ENCODE data around the gene GRID2. TPM values are rescaled to one million over a fixed set of nuclear protein-coding genes. Genes with fewer than 3 reads are reported as not detected.

The GRID2 gene
- total RNA-seq, 1 experiment from 2014 or later = 2.2 TPM

DNA sequence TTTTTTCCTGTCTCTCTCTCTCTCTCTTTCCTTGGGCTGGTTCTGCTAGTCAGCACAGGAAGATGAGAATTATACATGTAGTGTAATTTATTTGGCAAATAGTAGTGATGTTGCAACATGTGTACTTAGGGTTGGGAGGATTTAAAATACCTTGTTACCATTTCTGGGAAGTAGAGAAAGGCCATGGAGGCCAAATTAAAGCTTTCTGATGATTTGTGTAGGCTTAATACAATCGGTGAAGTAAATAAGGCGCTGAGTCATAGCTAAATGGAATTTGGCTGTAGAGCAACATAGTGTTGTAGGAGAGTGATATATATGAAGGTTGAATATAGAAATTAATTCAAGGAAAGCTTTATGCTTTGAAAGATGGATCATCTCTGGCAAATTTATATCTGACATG lies 295.3 kb downstream of the GRID2 start:
- no TSS peak for BruUV-seq (replicated peaks)
- POLR2A ChIA-PET (ENCODE audit: unreplicated experiment) = no interaction called here

DNA sequence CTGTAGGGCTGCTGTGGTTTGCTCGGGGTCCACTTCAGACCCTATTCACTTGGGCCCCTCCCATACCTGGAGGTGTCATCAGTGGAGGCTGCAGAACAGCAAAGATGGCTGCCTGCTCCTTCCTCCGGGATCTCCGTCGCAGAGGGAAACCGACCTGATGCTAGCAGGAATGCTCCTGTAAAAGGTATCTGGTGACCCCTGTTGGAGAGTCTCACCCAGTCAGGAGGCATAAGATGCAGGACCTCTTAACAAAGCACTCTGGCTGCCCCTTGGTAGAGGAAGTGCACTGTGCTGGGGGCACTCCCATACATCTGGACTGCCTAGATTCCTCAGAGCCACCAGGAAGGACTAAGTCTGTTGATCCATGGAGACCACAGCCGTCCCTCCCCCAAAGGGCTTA lies 296.9 kb downstream of the GRID2 start:
- no peak overlapping the region for H2AFZ ChIP-seq (ENCODE audit: low read length)
- peaks cover 11% of the 10 kb centered on the region; the same call in 1 of the 2 replicates for H3K4me1 ChIP-seq (ENCODE audit: insufficient read depth, low read length)
- H3K79me2 ChIP-seq (ENCODE audit: low read length) = no peaks in the 10 kb centered on the region
- no peaks in the 10 kb centered on the region for H3F3A ChIP-seq (ENCODE audit: low read length, unreplicated experiment)
- H3K9ac ChIP-seq (ENCODE audit: low read length) = no peak overlapping the region
- no peak for ATAC-seq
- no peak overlapping the region for H3K4me3 ChIP-seq (ENCODE audit: low read length)
- ChIA-PET POLR2A (ENCODE audit: unreplicated experiment) (no interaction called here), CTCF (no interaction called here)
- DNase-seq = peak; percentile 1
- TF ChIP-seq EZH2 (IDR thresholded peaks at IDR 0.05; ENCODE audit: low read length, unreplicated experiment) = no peak
- TF ChIP-seq EZH2phosphoT487 (IDR thresholded peaks at IDR 0.05; ENCODE audit: borderline replicate concordance, low read length) = no peak
- TF ChIP-seq, protein P1, sequence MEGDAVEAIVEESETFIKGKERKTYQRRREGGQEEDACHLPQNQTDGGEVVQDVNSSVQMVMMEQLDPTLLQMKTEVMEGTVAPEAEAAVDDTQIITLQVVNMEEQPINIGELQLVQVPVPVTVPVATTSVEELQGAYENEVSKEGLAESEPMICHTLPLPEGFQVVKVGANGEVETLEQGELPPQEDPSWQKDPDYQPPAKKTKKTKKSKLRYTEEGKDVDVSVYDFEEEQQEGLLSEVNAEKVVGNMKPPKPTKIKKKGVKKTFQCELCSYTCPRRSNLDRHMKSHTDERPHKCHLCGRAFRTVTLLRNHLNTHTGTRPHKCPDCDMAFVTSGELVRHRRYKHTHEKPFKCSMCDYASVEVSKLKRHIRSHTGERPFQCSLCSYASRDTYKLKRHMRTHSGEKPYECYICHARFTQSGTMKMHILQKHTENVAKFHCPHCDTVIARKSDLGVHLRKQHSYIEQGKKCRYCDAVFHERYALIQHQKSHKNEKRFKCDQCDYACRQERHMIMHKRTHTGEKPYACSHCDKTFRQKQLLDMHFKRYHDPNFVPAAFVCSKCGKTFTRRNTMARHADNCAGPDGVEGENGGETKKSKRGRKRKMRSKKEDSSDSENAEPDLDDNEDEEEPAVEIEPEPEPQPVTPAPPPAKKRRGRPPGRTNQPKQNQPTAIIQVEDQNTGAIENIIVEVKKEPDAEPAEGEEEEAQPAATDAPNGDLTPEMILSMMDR (conservative IDR thresholded peaks at IDR 0.05; ENCODE audit: low read depth, low read length) = no peak
- intact Hi-C loops (cut with micrococcal nuclease) = no loop called here
- no peaks in the 10 kb centered on the region for H3K36me3 ChIP-seq (ENCODE audit: low read depth, low read length)
- no peaks in the 10 kb centered on the region for H3K9me3 ChIP-seq (ENCODE audit: low read length)
- BruUV-seq (replicated peaks) = no TSS peak
- no peak overlapping the region for H3K4me2 ChIP-seq (ENCODE audit: low read length)
- H3K27ac ChIP-seq (ENCODE audit: low read length) = no peak overlapping the region
- no peaks in the 10 kb centered on the region for H3K27me3 ChIP-seq (ENCODE audit: low read length)
- no peaks in the 10 kb centered on the region for H3K9me2 ChIP-seq (replicated peaks; ENCODE audit: low read length)
- H4K20me1 ChIP-seq (ENCODE audit: low read length) = no peaks in the 10 kb centered on the region

More for the DNA sequence above, 295.3 kb downstream of the GRID2 start:
- Histone ChIP-seq H3F3A (ENCODE audit: low read length, unreplicated experiment) (no peaks in the 10 kb centered on the region), H3K27ac (ENCODE audit: low read length) (no peak overlapping the region), H3K4me1 (ENCODE audit: insufficient read depth, low read length) (peaks cover 11% of the 10 kb centered on the region; the same call in 1 of the 2 replicates), H3K36me3 (ENCODE audit: low read depth, low read length) (no peaks in the 10 kb centered on the region), H2AFZ (ENCODE audit: low read length) (no peak overlapping the region), H3K4me3 (ENCODE audit: low read length) (no peak overlapping the region), H3K79me2 (ENCODE audit: low read length) (no peaks in the 10 kb centered on the region), H4K20me1 (ENCODE audit: low read length) (no peaks in the 10 kb centered on the region), H3K9me2 (replicated peaks; ENCODE audit: low read length) (no peaks in the 10 kb centered on the region), H3K9me3 (ENCODE audit: low read length) (no peaks in the 10 kb centered on the region), H3K27me3 (ENCODE audit: low read length) (no peaks in the 10 kb centered on the region), H3K9ac (ENCODE audit: low read length) (no peak overlapping the region), H3K4me2 (ENCODE audit: low read length) (no peak overlapping the region)
- TF ChIP-seq EZH2phosphoT487 (IDR thresholded peaks at IDR 0.05; ENCODE audit: borderline replicate concordance, low read length) (no peak), EZH2 (IDR thresholded peaks at IDR 0.05; ENCODE audit: low read length, unreplicated experiment) (no peak)
- TF ChIP-seq, protein P1 (conservative IDR thresholded peaks at IDR 0.05; ENCODE audit: low read depth, low read length) = no peak
- intact Hi-C loops (cut with micrococcal nuclease) = no loop called here
- DNase-seq (peak; percentile 78), ATAC-seq (peak; percentile 85)
- CTCF ChIA-PET = no interaction called here

DNA sequence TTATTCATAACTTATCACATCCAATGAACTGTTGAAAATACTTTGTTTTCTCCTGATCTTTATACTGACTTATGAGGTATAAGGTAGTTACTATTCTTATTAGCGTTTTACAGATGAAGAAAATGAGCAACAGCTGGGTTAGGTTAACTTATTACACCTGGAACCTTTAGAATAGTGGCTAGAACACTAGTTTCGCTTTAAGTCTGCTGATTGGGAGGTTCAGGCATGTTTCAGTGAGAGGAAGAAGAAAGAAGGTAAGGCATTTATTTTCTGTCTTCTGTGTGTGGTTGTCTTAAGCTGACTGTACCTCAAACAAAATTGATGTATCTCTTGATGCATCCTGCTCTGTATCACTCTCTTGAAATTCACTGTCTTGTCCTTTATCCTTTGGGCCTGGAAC lies 302.5 kb downstream of the GRID2 start:
- ChIA-PET CTCF (no interaction called here), POLR2A (ENCODE audit: unreplicated experiment) (no interaction called here)
- Histone ChIP-seq H3K9ac (ENCODE audit: low read length) (no peak overlapping the region), H3K27ac (ENCODE audit: low read length) (no peak overlapping the region), H3K9me2 (replicated peaks; ENCODE audit: low read length) (no peaks in the 10 kb centered on the region), H4K20me1 (ENCODE audit: low read length) (no peaks in the 10 kb centered on the region), H3K4me3 (ENCODE audit: low read length) (no peak overlapping the region), H2AFZ (ENCODE audit: low read length) (no peak overlapping the region), H3K4me1 (ENCODE audit: insufficient read depth, low read length) (no peaks in the 10 kb centered on the region), H3F3A (ENCODE audit: low read length, unreplicated experiment) (no peaks in the 10 kb centered on the region), H3K79me2 (ENCODE audit: low read length) (no peaks in the 10 kb centered on the region), H3K36me3 (ENCODE audit: low read depth, low read length) (no peaks in the 10 kb centered on the region), H3K27me3 (ENCODE audit: low read length) (no peaks in the 10 kb centered on the region), H3K4me2 (ENCODE audit: low read length) (no peak overlapping the region), H3K9me3 (ENCODE audit: low read length) (no peaks in the 10 kb centered on the region)
- DNase-seq (no peak), ATAC-seq (no peak)
- no peak for TF ChIP-seq EZH2 (IDR thresholded peaks at IDR 0.05; ENCODE audit: low read length, unreplicated experiment)
- TF ChIP-seq EZH2phosphoT487 (IDR thresholded peaks at IDR 0.05; ENCODE audit: borderline replicate concordance, low read length) = no peak
- TF ChIP-seq, protein P1 (conservative IDR thresholded peaks at IDR 0.05; ENCODE audit: low read depth, low read length) = no peak
- BruUV-seq (replicated peaks) = no TSS peak
- intact Hi-C loops (cut with micrococcal nuclease) = no loop called here
